ENCODE results near the gene ASTN2.

Gene ASTN2

GRCh38 chr9:116700882-116701865 lies 713.7 kb downstream of the ASTN2 start:
- Histone ChIP-seq H2AFZ (ENCODE audit: low read depth, low read length) (no peak overlapping the region), H3K9ac (ENCODE audit: low read depth, low read length) (no peak overlapping the region), H3K4me3 (ENCODE audit: low read depth in 1 of 2, low read length in 2 of 2) (no peak overlapping the region), H3K4me1 (ENCODE audit: insufficient read depth, low read length) (no peaks in the 10 kb centered on the region), H3K27ac (ENCODE audit: low read length) (no peak overlapping the region), H4K20me1 (ENCODE audit: insufficient read depth, low read length) (no peaks in the 10 kb centered on the region; the same call in 1 of the 2 replicates), H3K4me2 (ENCODE audit: insufficient read depth, low read length) (no peak overlapping the region), H3K79me2 (ENCODE audit: insufficient read depth, low read length) (no peaks in the 10 kb centered on the region), H3K27me3 (ENCODE audit: insufficient read depth, low read length, poor library complexity) (no peaks in the 10 kb centered on the region), H3K9me3 (ENCODE audit: insufficient read depth, low read length, severe bottlenecking) (no peaks in the 10 kb centered on the region), H3K36me3 (ENCODE audit: insufficient read depth, low read length) (peaks cover 29% of the 10 kb centered on the region)
- ATAC-seq (ENCODE audit: insufficient read depth, low read depth) (no peak), DNase-seq (no peak)
- no peak for TF ChIP-seq EZH2 (IDR thresholded peaks at IDR 0.05; ENCODE audit: borderline replicate concordance, low read depth, low read length, severe bottlenecking)

- Histone ChIP-seq H3K4me2 (ENCODE audit: insufficient read depth, low read length) (no peak overlapping the region), H3K9ac (ENCODE audit: low read depth, low read length) (no peak overlapping the region), H3K36me3 (ENCODE audit: insufficient read depth, low read length) (peaks cover 29% of the 10 kb centered on the region), H3K27ac (ENCODE audit: low read length) (no peak overlapping the region), H3K27me3 (ENCODE audit: insufficient read depth, low read length, poor library complexity) (no peaks in the 10 kb centered on the region), H3K4me1 (ENCODE audit: insufficient read depth, low read length) (no peaks in the 10 kb centered on the region), H3K4me3 (ENCODE audit: low read depth in 1 of 2, low read length in 2 of 2) (no peak overlapping the region), H3K79me2 (ENCODE audit: insufficient read depth, low read length) (no peaks in the 10 kb centered on the region), H4K20me1 (ENCODE audit: insufficient read depth, low read length) (no peaks in the 10 kb centered on the region; the same call in 1 of the 2 replicates), H2AFZ (ENCODE audit: low read depth, low read length) (no peak overlapping the region), H3K9me3 (ENCODE audit: insufficient read depth, low read length, severe bottlenecking) (no peaks in the 10 kb centered on the region)
- no peak for DNase-seq
- TF ChIP-seq EZH2 (IDR thresholded peaks at IDR 0.05; ENCODE audit: borderline replicate concordance, low read depth, low read length, severe bottlenecking) (no peak), CTCF (IDR thresholded peaks at IDR 0.05; ENCODE audit: borderline replicate concordance, extremely low read depth, low read length, poor library complexity, severe bottlenecking) (no peak)
- ATAC-seq (ENCODE audit: insufficient read depth, low read depth), result no peak
Observed at GRCh38 chr9:116700279-116700678, 714.6 kb downstream of the ASTN2 start.

- peaks cover 29% of the 10 kb centered on the region for H3K36me3 ChIP-seq (ENCODE audit: insufficient read depth, low read length)
- no peak overlapping the region for H3K27ac ChIP-seq (ENCODE audit: low read length)
- H2AFZ ChIP-seq (ENCODE audit: low read depth, low read length), result no peak overlapping the region
- no peak overlapping the region for H3K4me2 ChIP-seq (ENCODE audit: insufficient read depth, low read length)
- no peaks in the 10 kb centered on the region; the same call in 1 of the 2 replicates for H4K20me1 ChIP-seq (ENCODE audit: insufficient read depth, low read length)
- ATAC-seq (ENCODE audit: insufficient read depth, low read depth) (no peak), DNase-seq (no peak)
- H3K9ac ChIP-seq (ENCODE audit: low read depth, low read length), result no peak overlapping the region
- H3K9me3 ChIP-seq (ENCODE audit: insufficient read depth, low read length, severe bottlenecking), result no peaks in the 10 kb centered on the region
- H3K4me1 ChIP-seq (ENCODE audit: insufficient read depth, low read length), result no peaks in the 10 kb centered on the region
- H3K79me2 ChIP-seq (ENCODE audit: insufficient read depth, low read length), result 0 out of 2 replicates have a peak, but pooled peaks cover 4% of the 10 kb centered on the region
- no peaks in the 10 kb centered on the region for H3K27me3 ChIP-seq (ENCODE audit: insufficient read depth, low read length, poor library complexity)
- TF ChIP-seq CTCF (IDR thresholded peaks at IDR 0.05; ENCODE audit: borderline replicate concordance, extremely low read depth, low read length, poor library complexity, severe bottlenecking) (no peak), EZH2 (IDR thresholded peaks at IDR 0.05; ENCODE audit: borderline replicate concordance, low read depth, low read length, severe bottlenecking) (no peak)
- H3K4me3 ChIP-seq (ENCODE audit: low read depth in 1 of 2, low read length in 2 of 2), result no peak overlapping the region
Observed at GRCh38 chr9:116697887-116698286, 717.0 kb downstream of the ASTN2 start.

GRCh38 chr9:116697362-116697761 lies 717.5 kb downstream of the ASTN2 start:
- H3K4me1 ChIP-seq (ENCODE audit: insufficient read depth, low read length), result no peaks in the 10 kb centered on the region
- no peaks in the 10 kb centered on the region for H3K27me3 ChIP-seq (ENCODE audit: insufficient read depth, low read length, poor library complexity)
- no peak for TF ChIP-seq EZH2 (IDR thresholded peaks at IDR 0.05; ENCODE audit: borderline replicate concordance, low read depth, low read length, severe bottlenecking)
- no peak for TF ChIP-seq CTCF (IDR thresholded peaks at IDR 0.05; ENCODE audit: borderline replicate concordance, extremely low read depth, low read length, poor library complexity, severe bottlenecking)
- no peak for DNase-seq
- no peak overlapping the region for H3K4me2 ChIP-seq (ENCODE audit: insufficient read depth, low read length)
- H2AFZ ChIP-seq (ENCODE audit: low read depth, low read length), result no peak overlapping the region
- H3K9me3 ChIP-seq (ENCODE audit: insufficient read depth, low read length, severe bottlenecking), result no peaks in the 10 kb centered on the region
- no peak overlapping the region for H3K4me3 ChIP-seq (ENCODE audit: low read depth in 1 of 2, low read length in 2 of 2)
- no peak for ATAC-seq (ENCODE audit: insufficient read depth, low read depth)
- H3K27ac ChIP-seq (ENCODE audit: low read length), result no peak overlapping the region
- peaks cover 29% of the 10 kb centered on the region for H3K36me3 ChIP-seq (ENCODE audit: insufficient read depth, low read length)
- H3K79me2 ChIP-seq (ENCODE audit: insufficient read depth, low read length), result 0 out of 2 replicates have a peak, but pooled peaks cover 4% of the 10 kb centered on the region
- no peak overlapping the region for H3K9ac ChIP-seq (ENCODE audit: low read depth, low read length)
- no peaks in the 10 kb centered on the region; the same call in 1 of the 2 replicates for H4K20me1 ChIP-seq (ENCODE audit: insufficient read depth, low read length)

All from DND-41 (cell line).